Astrocyte (in vitro differentiated cells and primary cell): Measurements from ENCODE around the gene NELFB. TPM values are rescaled to one million over a fixed set of nuclear protein-coding genes. Genes with fewer than 3 reads are reported as not detected.

Experiments
- DNase-seq: peaks from one replicate; pipeline ENCODE4 v3.0.0-alpha.2; 2010; ENCODE audit warnings: low read depth
- FAIRE-seq: peaks from 2 replicates; lab custom pipeline; 2011; peaks lifted over from hg19 to GRCh38; lab: Jason Lieb, UNC
- H2AFZ ChIP-seq: 2 replicates; pipeline ENCODE4 v1.6.0; 2012; ENCODE audit warnings: low read depth, low read length, inconsistent platforms
- H3K27ac ChIP-seq: 2 replicates; pipeline ENCODE4 v1.5.1; 2011; ENCODE audit warnings: low read depth, low read length, inconsistent platforms
- H3K27me3 ChIP-seq: 2 replicates; pipeline ENCODE4 v1.6.0; 2011; ENCODE audit warnings: low read length, inconsistent platforms; ENCODE audit not compliant: insufficient read depth
- H3K36me3 ChIP-seq: 2 replicates; pipeline ENCODE4 v1.5.1; 2011; ENCODE audit warnings: low read length, inconsistent platforms; ENCODE audit not compliant: insufficient read depth
- H3K4me1 ChIP-seq: 2 replicates; pipeline ENCODE4 v1.5.1; 2011; ENCODE audit warnings: low read length, inconsistent platforms; ENCODE audit not compliant: insufficient read depth
- H3K4me2 ChIP-seq: 2 replicates; pipeline ENCODE4 v1.6.0; 2012; ENCODE audit warnings: low read length, inconsistent platforms
- H3K4me3 ChIP-seq: 2 replicates; pipeline ENCODE4 v1.5.1; 2011; ENCODE audit warnings: low read depth, mild to moderate bottlenecking, low read length, inconsistent platforms; ENCODE audit not compliant: insufficient read depth
- H3K79me2 ChIP-seq: 2 replicates; pipeline ENCODE4 v1.6.0; 2012; ENCODE audit warnings: mild to moderate bottlenecking, low read length, inconsistent platforms; ENCODE audit not compliant: insufficient read depth
- H3K9ac ChIP-seq: 2 replicates; pipeline ENCODE4 v1.6.0; 2012; ENCODE audit warnings: mild to moderate bottlenecking, low read length, inconsistent platforms
- H3K9me3 ChIP-seq: 2 replicates; pipeline ENCODE4 v1.5.1; 2012; ENCODE audit warnings: low read depth, mild to moderate bottlenecking, low read length, inconsistent platforms; ENCODE audit not compliant: insufficient read depth
- H4K20me1 ChIP-seq: 2 replicates; pipeline ENCODE4 v1.6.0; 2012; ENCODE audit warnings: low read length, inconsistent platforms; ENCODE audit not compliant: insufficient read depth
- H3K27ac Mint-ChIP-seq: one replicate; pipeline ENCODE4 v1.8.0; 2021; ENCODE audit warnings: mild to moderate bottlenecking, mixed read lengths; ENCODE audit not compliant: unreplicated experiment
- H3K27me3 Mint-ChIP-seq: one replicate; pipeline ENCODE4 v1.8.0; 2021; ENCODE audit warnings: low read depth, mixed read lengths; ENCODE audit not compliant: unreplicated experiment
- H3K36me3 Mint-ChIP-seq: one replicate; pipeline ENCODE4 v1.8.0; 2021; ENCODE audit warnings: low read depth, mixed read lengths; ENCODE audit not compliant: unreplicated experiment
- H3K4me1 Mint-ChIP-seq: one replicate; pipeline ENCODE4 v1.8.0; 2021; ENCODE audit warnings: low read depth, mixed read lengths; ENCODE audit not compliant: unreplicated experiment
- H3K4me3 Mint-ChIP-seq: one replicate; pipeline ENCODE4 v1.8.0; 2021; ENCODE audit warnings: mild to moderate bottlenecking, moderate library complexity, mixed read lengths; ENCODE audit not compliant: unreplicated experiment
- H3K9me3 Mint-ChIP-seq: one replicate; pipeline ENCODE4 v1.8.0; 2021; ENCODE audit warnings: mild to moderate bottlenecking, mixed read lengths; ENCODE audit not compliant: unreplicated experiment
- EZH2 ChIP-seq: IDR thresholded peaks from 2 replicates; pipeline ENCODE4 v1.6.1; 2012; ENCODE audit warnings: mild to moderate bottlenecking, low read length, inconsistent platforms; ENCODE audit not compliant: insufficient read depth
- total RNA-seq: library from RNA; stranded (reverse); gene quantifications from 2 replicates; pipeline ENCODE4 v1.2.1, GENCODE V29; 2021
- TF ChIP-seq, protein P1 (sequence below): IDR thresholded peaks from 2 replicates; pipeline ENCODE4 v1.5.1; 2011; ENCODE audit warnings: low read depth, mild to moderate bottlenecking, inconsistent platforms, low read length, moderate library complexity; ENCODE audit not compliant: insufficient read depth

The NELFB gene
- total RNA-seq, 1 donor from 2014 or later = 48.9 TPM

DNA sequence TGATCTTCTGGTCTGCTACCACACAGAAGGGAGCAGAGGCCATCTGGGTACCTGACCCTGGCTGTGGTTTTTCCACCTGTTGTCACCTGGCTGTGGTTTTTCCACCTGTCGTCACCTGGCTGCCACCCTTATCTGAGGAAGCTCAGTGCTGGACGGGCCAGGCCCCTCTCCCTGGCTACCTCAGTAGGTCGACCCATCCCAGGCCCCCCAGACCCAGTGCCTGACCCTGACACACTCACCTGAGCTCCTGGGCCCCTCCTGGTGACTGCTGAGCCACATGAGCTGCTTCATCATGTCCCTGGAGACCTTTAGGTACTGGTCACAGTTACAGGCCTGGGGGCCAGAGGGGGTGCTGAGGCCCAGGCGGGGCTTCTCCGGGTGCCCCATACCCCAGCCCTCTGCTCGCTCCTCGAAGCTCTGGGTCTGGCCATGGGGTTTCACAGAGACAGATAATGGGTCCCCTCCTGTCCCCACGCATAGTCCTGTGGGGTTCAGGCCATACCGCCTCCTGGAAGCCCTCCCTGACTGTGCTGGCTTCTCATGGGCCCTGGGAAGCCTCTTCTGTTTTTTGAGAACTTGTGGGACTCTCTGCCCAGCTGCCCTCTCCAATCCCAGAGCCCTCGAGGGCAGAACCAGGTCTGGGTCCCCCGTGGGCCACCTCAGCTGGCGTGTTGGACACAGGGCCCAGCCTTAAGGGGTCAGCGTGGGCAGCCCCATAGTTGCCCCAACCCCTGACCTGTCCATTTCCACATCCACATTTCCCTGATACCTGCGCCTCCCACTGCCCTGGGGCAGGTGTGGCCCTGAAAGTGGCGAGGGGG lies 54.5 kb downstream of the NELFB start:
- no peak overlapping the region for H3K4me3 ChIP-seq
- H3K4me1 Mint-ChIP-seq = no peaks in the 10 kb centered on the region
- DNase-seq (no peak), FAIRE-seq (no peak)
- no peaks in the 10 kb centered on the region for H3K9me3 ChIP-seq
- H4K20me1 ChIP-seq = no peaks in the 10 kb centered on the region
- H3K79me2 ChIP-seq = no peaks in the 10 kb centered on the region
- H3K9ac ChIP-seq = no peak overlapping the region
- H3K27ac Mint-ChIP-seq = no peak overlapping the region
- no peaks in the 10 kb centered on the region for H3K27me3 ChIP-seq
- H3K36me3 ChIP-seq = no peaks in the 10 kb centered on the region
- H2AFZ ChIP-seq = no peak overlapping the region
- H3K4me3 Mint-ChIP-seq = no peak overlapping the region
- no peak overlapping the region for H3K4me2 ChIP-seq
- H3K27me3 Mint-ChIP-seq = peaks cover 2% of the 10 kb centered on the region
- no peaks in the 10 kb centered on the region for H3K9me3 Mint-ChIP-seq
- H3K36me3 Mint-ChIP-seq = no peaks in the 10 kb centered on the region
- TF ChIP-seq, protein P1, sequence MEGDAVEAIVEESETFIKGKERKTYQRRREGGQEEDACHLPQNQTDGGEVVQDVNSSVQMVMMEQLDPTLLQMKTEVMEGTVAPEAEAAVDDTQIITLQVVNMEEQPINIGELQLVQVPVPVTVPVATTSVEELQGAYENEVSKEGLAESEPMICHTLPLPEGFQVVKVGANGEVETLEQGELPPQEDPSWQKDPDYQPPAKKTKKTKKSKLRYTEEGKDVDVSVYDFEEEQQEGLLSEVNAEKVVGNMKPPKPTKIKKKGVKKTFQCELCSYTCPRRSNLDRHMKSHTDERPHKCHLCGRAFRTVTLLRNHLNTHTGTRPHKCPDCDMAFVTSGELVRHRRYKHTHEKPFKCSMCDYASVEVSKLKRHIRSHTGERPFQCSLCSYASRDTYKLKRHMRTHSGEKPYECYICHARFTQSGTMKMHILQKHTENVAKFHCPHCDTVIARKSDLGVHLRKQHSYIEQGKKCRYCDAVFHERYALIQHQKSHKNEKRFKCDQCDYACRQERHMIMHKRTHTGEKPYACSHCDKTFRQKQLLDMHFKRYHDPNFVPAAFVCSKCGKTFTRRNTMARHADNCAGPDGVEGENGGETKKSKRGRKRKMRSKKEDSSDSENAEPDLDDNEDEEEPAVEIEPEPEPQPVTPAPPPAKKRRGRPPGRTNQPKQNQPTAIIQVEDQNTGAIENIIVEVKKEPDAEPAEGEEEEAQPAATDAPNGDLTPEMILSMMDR = no peak
- no peak for TF ChIP-seq EZH2
- peaks cover 11% of the 10 kb centered on the region for H3K4me1 ChIP-seq
- H3K27ac ChIP-seq = no peak overlapping the region

DNA sequence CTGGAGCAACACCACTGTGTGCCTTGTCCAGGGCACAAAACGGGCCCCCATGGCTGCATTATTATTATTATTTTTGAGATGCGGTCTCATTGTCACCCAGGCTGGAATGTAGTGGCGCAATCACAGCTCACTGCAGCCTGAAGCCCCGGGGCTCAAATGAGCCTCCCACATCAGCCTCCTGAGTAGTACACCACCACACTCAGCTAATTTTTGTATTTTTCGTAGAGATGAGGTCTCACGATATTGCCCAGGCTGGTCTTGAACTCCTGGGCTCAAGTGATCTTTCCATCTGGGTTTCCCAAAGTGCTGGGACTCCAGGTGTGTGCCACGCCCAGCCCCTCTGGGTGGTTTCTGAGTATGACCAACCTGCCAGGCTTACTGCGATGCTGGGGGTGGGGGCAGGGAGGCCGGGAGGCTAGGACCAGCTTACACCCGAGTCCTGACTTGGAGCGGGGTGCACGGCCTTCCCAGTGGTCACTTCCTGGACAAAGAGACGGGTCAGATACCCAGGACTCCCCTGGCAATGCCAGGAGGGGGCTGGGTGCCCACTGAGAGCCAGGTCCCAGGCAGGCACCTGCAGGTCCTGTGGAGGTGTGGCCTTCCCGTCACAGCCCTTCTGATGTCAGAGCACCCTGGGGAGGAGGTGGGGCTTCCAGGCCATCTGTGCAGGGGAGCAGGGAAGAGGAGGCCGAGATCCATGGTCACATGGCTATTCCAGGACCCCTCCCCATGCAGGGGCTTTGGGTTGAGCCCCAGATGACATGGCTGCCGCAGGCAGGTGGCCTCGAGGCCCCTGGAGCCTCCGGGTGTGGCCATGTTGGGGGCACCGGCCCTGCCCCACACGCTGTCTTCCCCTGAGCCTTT lies 55.3 kb downstream of the NELFB start:
- no peak overlapping the region for H3K27ac ChIP-seq
- no peaks in the 10 kb centered on the region for H3K9me3 Mint-ChIP-seq
- H3K4me1 ChIP-seq = peaks cover 6% of the 10 kb centered on the region
- H3K9ac ChIP-seq = no peak overlapping the region
- H3K36me3 ChIP-seq = no peaks in the 10 kb centered on the region
- no peaks in the 10 kb centered on the region for H3K79me2 ChIP-seq
- H3K4me3 Mint-ChIP-seq = no peak overlapping the region
- H3K4me3 ChIP-seq = no peak overlapping the region
- no peaks in the 10 kb centered on the region for H3K36me3 Mint-ChIP-seq
- no peak for TF ChIP-seq EZH2
- TF ChIP-seq, protein P1 = no peak
- no peaks in the 10 kb centered on the region for H3K27me3 ChIP-seq
- no peak overlapping the region for H3K27ac Mint-ChIP-seq
- H2AFZ ChIP-seq = no peak overlapping the region
- peaks cover 2% of the 10 kb centered on the region for H3K27me3 Mint-ChIP-seq
- DNase-seq (no peak), FAIRE-seq (no peak)
- no peaks in the 10 kb centered on the region for H4K20me1 ChIP-seq
- H3K4me1 Mint-ChIP-seq = no peaks in the 10 kb centered on the region
- no peak overlapping the region for H3K4me2 ChIP-seq
- no peaks in the 10 kb centered on the region for H3K9me3 ChIP-seq
